Umbilical cord (tissue), 2 donors: ENCODE results near the gene BACE1-AS. TPM values are rescaled to one million over a fixed set of nuclear protein-coding genes. Genes with fewer than 3 reads are reported as not detected.
A peak's percentile ranks its signal among the peaks of the same experiment; 100 is the strongest.

Experiments
- DNase-seq: peaks from one replicate; pipeline ENCODE4 v3.0.0-alpha.2; 2015; ENCODE audit warnings: low spot score
- total RNA-seq: library from RNA; depleted of rRNA; stranded (reverse); fragments of >200 nt; gene quantifications from one replicate; pipeline ENCODE4 v1.2.3, GENCODE V29; 2014; ENCODE audit warnings: low replicate concordance; ENCODE audit not compliant: insufficient read depth

Gene BACE1-AS
- total RNA-seq, 1 donor from 2014 or later = 6.3 TPM

DNA sequence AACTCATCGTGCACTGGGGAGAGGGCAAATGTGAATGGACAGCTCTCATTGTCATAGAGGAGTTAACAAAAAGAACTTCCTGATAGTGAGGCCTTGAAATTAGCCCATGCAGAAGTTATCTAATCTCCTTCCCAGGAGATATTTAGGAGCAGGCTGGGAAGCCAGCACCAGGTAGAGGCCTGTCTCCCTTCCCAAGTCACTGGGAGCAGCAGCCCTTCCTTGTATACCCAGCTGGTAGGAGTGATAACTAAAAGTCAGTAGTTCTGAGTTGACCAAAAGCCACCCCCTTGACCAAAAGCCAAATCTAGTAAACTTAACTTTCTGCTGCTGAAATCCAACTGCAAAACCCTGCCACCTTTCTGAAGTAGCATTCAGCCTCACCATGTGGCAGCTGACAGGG, 1.4 kb upstream of the BACE1-AS start:
- DNase-seq = no peak

DNA sequence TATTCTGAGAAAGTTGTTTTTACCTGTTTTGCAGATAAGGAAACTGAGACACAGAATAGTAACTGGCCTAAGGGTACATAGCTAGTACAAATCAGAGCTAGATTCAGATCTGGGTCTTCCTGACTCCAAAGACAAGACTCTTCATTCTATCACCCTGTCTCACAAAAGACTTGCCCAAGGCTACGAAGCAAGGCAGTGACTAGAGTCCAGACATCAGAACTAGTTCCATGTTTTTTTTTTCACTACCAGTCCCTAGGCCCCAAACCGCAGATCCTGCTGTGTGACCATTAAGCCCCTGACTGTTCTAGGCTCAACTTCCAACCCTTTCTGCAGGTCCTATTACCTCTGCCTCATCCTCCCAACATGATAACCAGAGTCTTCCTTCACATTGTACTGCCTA, 1.5 kb downstream of the BACE1-AS start:
- DNase-seq = no peak

DNA sequence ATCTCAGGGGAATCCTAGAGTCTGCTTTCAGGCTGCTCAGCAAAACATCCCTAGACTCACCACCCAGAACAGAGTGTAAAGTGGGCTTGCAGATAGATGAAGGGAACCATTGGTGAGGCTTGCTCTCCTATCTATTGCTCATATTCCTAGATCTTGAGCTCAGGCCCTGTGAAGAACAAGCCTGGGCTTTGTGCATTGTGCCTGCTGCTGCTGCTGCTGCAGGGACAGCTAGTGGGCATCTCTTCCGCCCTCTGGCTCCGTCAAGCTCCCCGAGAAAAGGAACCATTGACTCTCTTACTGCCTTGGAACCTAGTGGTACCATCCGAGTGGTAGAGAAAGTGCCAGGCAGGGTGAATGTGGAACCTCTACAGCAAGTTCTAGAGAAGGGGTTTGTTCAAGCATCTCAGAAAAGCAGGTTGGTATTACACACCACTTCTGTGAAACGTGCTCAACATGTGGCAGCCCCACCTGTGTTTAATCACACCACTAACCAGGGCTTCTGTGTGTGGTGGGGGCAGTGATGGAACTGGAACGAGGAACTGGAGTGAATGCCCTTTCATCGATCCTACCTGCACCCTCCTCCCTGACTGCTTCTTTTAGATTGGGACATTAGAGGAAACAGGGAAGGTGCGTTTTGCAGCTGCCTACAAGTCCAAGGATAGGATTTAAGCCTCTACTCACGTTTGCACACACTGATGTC, 4.4 kb downstream of the BACE1-AS start:
- DNase-seq = no peak

DNA sequence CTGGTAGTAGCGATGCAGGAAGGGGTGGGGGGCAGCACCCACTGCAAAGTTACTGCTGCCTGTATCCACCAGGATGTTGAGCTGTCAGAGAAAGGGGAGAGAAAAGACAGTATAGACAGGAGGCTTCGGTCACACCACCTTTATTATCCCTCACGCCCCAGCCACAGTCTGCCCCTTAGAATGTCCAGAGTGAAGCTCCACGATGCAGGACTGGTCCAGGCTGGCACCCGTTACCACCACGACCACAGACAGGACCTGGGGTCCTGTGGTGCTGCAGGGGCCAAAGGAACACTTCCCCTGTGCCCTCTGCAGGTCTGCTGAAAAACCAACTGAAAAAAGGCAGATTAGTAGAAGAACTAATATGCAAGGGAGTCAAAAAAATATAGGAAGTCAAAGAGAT, 5.7 kb downstream of the BACE1-AS start:
- DNase-seq = no peak

DNA sequence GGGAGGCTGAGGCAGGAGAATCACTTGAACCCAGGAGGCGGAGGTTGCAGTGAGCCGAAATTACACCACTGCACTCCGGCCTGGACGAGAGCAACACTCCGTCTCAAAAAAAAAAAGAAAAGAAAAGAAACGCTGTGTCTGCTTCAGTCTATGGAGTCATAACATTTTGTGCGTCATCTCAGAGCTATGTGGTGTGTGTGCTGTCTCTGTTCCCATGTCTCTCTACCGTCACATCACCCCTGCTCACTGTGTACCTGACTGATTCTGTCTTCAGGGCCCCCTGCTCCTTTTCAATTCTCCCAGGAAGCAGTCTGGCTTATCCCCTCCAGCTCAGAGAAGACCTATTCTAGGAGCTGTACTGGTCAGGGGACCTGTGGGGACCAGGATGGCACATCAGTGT, 7.0 kb downstream of the BACE1-AS start:
- DNase-seq = no peak

DNA sequence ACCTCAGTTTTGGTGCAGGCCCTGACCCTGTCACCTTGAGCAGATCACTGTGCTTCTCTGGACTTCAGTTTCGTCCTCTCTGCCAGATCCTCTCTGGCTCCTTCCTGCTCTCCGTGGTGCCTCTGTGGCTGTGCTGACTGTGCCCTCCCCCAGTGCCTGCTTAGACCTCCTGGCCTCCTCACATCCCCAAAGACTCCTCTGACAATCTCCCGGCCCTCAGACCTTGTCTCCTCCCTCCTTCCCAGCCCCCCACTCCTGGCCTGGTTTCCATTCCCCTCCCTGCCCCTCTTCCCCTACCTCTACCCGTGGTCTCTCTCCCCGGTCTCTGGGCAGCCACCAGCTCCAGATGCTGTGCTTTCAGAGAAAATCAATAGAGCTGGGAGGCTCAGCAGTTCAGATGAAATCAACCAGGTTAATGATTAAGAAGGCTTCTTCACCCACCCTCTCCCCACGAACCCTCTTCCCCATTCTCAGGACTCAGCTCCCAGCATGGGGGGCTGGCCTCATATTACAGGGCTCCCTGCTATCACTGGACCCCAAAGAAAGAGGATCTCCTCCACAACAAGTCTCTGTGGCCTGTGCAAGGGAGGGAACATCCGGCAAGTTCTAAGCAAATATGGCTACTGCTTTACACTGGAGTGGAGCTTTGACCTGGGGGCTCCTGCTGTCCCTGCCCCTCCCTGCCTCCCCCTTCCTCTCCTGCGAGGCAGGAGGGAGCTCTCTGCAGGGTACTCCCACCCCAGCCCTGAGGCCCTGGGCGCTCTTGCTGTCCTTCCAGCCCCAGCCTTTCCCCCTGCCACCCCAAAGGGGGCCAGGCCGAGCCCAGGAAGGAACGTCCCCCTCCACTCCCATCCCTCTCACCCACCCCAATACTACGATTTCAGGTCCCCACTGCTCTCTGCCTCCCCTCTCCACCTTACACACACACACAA, 8.5 kb downstream of the BACE1-AS start:
- DNase-seq = no peak

DNA sequence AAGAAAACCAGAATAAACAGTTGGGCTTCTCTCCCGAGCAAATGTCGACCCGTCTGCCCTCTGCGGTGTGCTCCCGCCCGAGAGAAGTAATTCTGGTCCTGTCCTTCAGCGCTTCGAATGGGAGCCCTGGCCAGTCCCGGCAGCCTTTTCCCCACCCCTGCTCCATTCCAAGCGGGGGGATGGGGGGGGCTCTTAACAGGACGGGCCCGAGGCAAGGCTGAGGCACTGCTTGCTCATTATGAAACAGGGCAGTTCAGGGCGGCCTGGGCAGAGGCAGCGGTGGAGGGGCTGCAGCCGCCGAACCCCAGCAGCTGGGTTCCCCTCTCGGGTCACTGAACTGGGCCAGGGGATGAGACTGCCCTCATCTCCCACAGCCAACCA, 9.1 kb downstream of the BACE1-AS start:
- peak; percentile 57 for DNase-seq

DNA sequence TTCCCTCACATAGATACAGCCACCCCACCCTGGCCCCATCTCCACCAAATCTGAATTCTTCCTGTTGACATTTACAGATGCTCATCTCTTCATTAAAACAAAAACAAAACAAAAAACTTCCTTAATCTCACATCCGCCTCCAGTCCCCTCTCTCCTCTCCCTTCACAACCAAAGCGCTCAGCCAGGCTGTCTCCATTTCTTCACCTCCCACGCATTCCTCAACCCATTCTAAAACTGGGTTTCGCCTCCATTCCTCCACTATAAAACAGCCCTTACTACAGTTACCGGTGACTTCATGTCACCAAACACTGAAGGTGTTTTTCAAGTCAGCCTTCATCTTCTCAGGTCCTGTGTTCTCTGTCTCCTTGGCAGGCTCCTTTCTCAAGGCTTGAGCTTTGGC, 9.6 kb downstream of the BACE1-AS start:
- no peak for DNase-seq

DNA sequence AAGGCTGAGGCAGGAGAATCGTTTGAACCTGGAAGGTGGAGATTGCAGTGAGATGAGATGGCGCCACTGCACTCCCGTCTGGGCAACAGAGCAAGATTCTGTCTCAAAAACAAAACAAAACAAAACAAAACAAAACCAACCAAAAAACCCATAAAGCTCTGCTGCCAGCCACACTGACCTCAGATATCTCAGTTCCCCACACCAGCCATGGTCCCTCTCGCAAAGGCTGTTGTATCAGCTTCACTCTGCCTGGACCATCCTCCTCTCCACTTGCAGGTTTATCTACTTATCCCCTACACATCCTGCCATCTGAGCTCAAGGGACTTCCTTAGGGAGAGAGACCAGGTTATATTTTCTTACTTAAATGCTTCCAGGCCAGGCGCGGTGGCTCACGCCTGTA, 11.1 kb downstream of the BACE1-AS start:
- no peak for DNase-seq

DNA sequence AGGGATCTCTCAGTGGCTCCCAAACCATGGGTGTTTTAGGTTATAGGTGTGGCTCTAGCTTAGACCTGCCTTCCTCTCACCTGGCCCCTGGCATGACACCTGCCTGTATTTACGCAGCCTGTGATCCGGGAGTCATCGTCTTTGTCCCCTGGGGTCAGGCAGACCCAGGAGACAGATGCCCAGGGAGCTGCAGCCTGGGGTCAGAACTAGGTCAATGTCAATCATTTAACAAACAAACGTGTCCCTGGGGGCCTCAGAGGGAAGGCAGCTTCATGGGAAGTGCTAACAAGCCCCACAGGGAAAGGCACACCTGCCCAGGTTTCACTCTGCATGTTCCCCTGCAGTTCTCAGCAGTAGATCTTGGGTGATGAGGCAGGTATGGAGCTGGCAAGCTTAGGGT, 12.0 kb downstream of the BACE1-AS start:
- no peak for DNase-seq

DNA sequence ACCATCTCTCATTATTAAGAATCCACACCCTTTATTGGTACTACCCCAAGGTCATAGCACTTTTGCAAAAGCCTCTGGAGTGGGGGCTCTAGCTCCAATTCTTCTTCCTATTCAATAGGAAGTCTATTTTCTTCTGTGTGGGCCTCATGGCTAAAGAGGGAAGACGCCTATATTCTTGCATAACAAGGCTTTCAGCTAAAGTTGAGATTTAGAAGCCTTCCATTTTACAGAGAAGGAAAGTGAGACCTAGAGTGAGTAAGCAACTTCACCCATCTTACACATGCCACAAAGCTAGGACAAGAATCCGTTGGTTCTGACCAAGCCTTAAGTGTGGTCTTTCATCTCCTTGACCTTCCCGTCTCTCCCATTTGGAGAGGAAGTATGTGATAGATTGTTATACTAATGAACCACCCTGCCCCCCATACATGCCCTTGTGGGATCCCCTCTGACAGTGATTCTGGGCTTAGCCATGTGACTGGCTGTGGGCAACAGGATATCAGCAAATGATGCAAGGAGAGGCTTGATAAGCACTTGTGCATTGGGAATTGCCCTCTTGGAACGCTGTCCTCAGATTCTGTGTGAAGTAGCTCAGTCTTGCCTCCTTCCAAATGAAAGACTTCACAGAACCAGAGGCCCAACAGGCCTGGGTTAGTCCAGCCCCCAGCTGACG, 12.6 kb downstream of the BACE1-AS start:
- no peak for DNase-seq

DNA sequence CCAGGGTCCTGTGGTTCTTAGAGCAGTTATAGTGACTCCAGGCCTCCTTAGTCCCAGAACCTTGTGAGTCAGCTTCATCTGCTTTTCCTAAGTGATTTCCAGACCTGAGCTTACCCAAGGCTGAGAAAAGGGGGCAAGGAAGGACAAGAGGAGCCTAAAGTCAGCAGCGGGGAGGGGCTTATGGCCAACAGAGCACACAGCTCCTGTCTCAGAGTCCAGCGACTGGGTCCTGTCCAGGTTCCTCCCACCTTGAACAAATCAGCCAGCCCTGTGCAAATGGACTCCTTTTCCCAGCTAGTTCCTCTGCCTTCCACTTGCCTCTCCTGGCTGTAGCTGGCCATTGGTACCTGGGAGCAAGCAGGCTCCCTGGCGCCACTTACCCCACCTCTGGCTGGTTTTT, 14.0 kb downstream of the BACE1-AS start:
- DNase-seq = no peak

DNA sequence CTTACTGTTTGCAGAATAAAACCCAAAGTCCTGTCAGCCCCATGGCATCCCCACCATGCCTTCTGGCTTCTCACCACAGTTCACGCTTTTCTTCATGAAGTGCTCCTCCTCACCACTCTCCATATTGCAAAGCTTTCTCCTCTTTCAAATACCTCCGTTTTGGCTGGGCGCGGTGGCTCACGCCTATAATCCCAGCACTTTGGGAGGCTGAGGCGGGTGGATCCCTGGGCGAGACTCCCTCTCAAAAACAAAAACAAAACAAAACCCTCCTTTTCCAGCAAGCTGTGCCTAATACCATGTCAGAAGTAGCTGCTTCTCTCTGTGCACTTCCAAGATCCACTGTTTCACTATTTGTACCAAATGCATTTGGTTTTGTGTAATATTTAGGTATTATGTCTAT, 18.2 kb downstream of the BACE1-AS start:
- no peak for DNase-seq

DNA sequence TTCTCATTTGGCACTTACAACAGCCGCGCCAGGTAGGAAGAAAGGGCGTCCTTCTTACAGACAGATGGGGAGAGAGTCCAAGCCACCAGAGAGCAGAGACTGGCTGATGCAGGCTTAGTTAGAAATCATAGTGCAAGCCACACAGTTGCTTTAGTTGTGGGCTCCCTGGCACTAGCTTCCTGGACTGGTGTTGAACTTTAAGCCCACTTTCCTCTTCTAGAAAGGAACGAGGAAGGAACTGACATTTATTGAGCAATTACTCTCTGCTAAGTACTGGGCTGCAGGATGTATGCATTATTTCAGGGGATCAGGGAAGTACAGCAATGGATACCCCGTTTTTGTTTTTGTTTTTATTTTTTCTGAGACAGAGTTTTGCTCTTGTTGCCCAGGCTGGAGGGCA, 21.9 kb downstream of the BACE1-AS start:
- DNase-seq = no peak

DNA sequence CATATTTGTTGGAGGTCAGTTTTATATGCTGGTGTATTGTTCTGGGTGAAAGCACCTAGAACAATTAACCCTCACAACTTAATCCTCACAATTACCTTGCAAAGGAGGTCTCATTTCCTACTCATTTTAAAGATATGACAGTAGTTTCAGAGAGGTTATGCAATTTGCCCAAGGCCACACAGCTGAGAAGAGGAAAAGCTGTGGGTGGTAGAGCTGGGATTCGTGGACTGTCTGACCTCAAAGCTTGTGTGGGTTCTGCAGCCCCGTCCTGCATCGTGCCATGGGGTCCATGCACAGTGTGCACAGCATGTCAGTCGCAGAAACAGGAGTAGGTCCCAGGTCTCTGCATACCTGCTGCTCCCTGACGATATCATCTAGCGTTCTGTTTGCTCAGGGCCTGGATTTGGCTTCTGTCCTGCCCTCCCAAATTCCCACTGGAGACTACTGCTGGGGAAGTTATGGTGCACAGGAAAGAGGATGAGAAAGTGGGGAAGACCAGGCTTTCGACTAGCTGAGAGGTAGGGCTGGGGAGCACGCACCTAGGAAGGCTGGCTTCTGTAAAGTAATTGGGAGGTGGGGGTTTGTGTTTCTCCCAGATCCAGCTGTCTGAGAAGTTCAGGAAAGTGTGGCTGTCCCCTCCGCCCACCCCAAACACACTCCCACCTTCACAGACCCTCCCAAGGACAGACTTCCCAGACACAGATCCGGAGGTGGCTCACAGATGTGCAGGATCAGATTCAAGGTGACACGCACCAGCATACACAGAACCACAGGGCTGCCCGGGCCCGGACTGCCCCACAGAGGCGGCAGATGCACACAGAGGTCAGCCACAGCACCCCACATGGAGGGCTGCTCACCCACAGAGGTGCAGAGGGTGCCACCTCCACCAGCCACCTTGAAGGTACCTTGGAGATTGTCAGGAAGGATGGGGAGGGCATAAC, 23.0 kb downstream of the BACE1-AS start:
- no peak for DNase-seq

DNA sequence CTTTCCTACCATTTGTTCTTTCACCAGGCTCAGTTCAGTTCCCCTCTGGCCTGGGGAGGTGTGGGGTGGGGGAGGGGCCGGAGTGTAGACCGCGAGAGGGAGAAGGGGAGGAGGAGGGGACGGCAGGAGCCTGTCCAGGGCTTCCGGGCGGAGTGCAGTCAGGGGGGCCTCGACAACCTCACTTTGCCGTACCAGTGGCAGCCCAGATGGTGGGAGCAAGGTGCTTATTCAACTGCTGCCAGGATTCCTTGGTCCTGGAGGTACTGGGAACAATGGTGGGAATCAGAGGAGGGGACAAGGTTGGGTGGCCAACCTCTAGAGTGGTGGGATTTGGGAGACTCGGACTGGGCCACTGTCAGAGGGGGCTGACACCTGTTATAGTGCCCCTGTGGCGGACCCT, 23.7 kb downstream of the BACE1-AS start:
- DNase-seq = no peak

DNA sequence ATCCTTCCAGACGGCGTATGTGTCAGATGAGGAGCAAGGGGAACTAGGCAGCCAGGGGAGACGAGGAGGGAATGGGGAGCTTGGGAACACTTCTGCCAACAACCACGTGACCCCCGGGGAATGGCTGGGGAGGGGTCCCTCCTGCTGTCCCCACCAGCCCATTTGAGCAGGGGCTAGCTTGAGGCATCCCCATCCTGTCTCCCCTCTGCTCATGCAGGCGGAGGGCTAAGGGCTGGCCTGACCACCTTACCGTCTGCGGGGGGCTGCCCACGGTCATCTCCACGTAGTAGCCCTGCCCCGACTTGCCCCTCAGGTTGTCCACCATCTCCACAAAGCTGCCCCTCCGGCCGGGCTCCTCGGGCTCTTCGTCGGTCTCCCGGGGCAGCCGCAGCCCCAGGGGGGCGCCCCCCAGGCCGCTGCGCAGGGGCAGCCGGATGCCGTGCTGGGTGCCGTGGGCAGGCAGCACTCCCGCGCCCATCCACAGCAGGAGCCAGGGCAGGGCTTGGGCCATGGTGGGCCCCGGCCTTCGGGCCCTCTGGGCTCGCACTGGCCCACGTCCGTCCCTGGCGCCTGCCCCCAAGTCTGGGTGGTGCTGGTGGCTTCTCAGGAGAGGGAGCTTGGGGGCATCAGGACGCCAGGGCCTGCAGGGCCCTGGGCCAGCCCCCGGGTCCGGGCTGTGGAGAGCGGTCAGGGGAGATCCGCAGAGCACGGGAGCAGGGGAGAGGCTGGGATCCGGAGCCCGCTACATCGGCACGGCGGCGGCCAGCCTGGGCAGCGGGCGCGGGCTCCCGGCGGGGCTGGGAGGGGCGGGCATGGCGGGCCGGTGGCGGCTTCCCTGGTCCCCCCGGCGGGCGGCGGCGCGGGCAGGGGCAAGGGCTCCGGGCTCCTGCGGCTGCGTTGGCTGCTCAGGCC, 24.4 kb downstream of the BACE1-AS start:
- DNase-seq = no peak

DNA sequence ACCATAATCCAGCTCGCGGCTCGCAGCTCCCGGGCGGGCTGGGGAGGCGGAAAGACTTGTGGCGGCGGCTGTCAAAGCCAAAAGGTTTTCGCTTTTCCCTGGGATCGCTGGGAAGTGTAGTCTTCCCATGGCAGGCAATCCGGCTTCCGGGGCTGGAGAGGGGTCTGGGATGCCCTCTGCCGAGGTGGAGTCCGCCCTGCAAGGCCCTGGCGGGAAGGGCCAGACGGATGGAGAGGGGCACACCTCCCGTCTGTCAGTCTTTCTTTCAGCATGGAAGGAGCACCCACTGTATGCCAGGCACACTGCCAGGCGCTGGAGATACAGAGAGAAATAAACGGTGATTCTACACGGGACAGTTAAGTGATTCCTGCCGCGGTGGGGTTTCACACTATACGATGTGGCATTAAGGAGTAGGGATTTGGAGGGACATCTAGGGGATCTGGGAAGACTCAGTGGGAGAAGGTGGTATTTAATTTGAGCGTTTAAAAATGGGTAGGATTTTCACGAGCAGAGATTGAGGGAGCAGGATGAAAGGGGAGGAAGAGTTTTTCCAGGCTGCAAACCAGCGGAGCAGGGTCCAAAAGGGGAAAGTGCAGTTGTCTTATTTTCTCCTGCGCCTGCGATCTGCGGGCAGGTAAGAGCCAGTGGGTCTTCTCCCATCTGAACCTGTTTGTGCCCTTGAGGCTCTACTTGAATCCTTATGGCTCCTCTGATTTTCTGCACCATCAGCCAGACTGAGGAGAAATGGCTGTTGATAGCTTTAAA, 25.2 kb downstream of the BACE1-AS start, which contains the start of gene BACE1:
Gene BACE1 (minus strand): TSS at position 60 of the 765 bp plus-strand sequence. CDS start 461 bp downstream, outside the sequence.
- peak; percentile 93 for DNase-seq

DNA sequence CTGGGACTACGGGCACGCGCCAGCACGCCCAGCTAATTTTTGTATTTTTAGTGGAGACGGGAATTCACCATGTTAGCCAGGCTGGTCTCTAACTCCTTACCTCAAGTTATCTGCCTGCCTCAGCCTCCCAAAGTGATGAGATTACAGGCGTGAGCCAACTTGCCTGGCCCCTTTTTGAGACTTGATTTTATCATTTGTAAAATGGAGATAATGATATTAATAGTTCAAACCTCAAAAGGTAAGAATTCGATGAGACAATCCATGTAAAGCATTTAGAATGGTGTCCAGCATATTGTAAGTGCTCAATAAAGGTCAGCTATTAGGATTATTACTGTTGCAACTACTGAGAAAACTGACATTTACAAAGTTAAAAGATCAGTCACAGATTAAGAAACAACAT, 27.6 kb downstream of the BACE1-AS start:
- DNase-seq = no peak
